Measurements from ENCODE around the gene DQX1. TPM values are rescaled to one million over a fixed set of nuclear protein-coding genes. Genes with fewer than 3 reads are reported as not detected.

DQX1 gene
- total and polyA plus RNA-seq, 4 donors, result 0.12 to 0.34 (median 0.17) TPM; not detected in 1

GRCh38 chr2:74546004-74546403 lies 20.0 kb upstream of the DQX1 start:
- DNase-seq, result no peak
- WGBS, 2 donors, result 85 to 93% methylated on average over 3 of the region's 3 CpGs
- ATAC-seq (ENCODE audit: insufficient read depth, low FRiP score), result no peak
- no peak overlapping the region for H3K4me3 ChIP-seq
- no peak overlapping the region for H3K9ac ChIP-seq (ENCODE audit: insufficient read depth in 1 of 2, low read length in 2 of 2)
- H3K27me3 ChIP-seq (ENCODE audit: control insufficient read depth in 3 of 3, insufficient read depth in 3 of 3, low read length in 2 of 3), result no peaks in the 10 kb centered on the region
- TF ChIP-seq CTCF (IDR thresholded peaks at IDR 0.05; ENCODE audit: control extremely low read depth, extremely low read depth), result no peak
- H3K4me1 ChIP-seq (ENCODE audit: control insufficient read depth in 5 of 5, insufficient read depth in 5 of 5, low read length in 5 of 5), result peaks cover 0 to 14% (median 2%) of the 10 kb centered on the region in 5 donors
- no peaks in the 10 kb centered on the region for H3K9me3 ChIP-seq (ENCODE audit: control insufficient read depth in 4 of 4, insufficient read depth in 3 of 4, low read length in 3 of 4)
- no peaks in the 10 kb centered on the region for H3K36me3 ChIP-seq (ENCODE audit: control insufficient read depth in 4 of 4, insufficient read depth in 4 of 4, low read length in 4 of 4)
- H3K27ac ChIP-seq (ENCODE audit: low read depth in 1 of 2, low read length in 1 of 2), result no peak overlapping the region

- TF ChIP-seq CTCF (IDR thresholded peaks at IDR 0.05; ENCODE audit: control extremely low read depth, extremely low read depth), result no peak
- H3K9me3 ChIP-seq (ENCODE audit: control insufficient read depth in 4 of 4, insufficient read depth in 3 of 4, low read length in 3 of 4), result no peaks in the 10 kb centered on the region
- 93 to 96% methylated on average over 3 of the region's 3 CpGs for WGBS, 2 donors
- no peak for ATAC-seq (ENCODE audit: insufficient read depth, low FRiP score)
- no peak overlapping the region for H3K4me3 ChIP-seq
- no peak overlapping the region for H3K27ac ChIP-seq (ENCODE audit: low read depth in 1 of 2, low read length in 1 of 2)
- H3K36me3 ChIP-seq (ENCODE audit: control insufficient read depth in 4 of 4, insufficient read depth in 4 of 4, low read length in 4 of 4), result no peaks in the 10 kb centered on the region
- peaks cover 0 to 12% (median 2%) of the 10 kb centered on the region in 5 donors for H3K4me1 ChIP-seq (ENCODE audit: control insufficient read depth in 5 of 5, insufficient read depth in 5 of 5, low read length in 5 of 5)
- H3K27me3 ChIP-seq (ENCODE audit: control insufficient read depth in 3 of 3, insufficient read depth in 3 of 3, low read length in 2 of 3), result no peaks in the 10 kb centered on the region
- no peak for DNase-seq
- H3K9ac ChIP-seq (ENCODE audit: insufficient read depth in 1 of 2, low read length in 2 of 2), result no peak overlapping the region
These were observed 18.6 kb upstream of the DQX1 start for GRCh38 chr2:74544634-74545033.

- DNase-seq, result no peak
- WGBS, 2 donors, result 90 to 96% methylated on average over 1 of the region's 1 CpG
These were observed 16.9 kb upstream of the DQX1 start for GRCh38 chr2:74542978-74543377.

More at GRCh38 chr2:74542978-74543377, 16.9 kb upstream of the DQX1 start:
- Histone ChIP-seq H3K4me3 (no peak overlapping the region), H3K36me3 (ENCODE audit: control insufficient read depth in 4 of 4, insufficient read depth in 4 of 4, low read length in 4 of 4) (no peaks in the 10 kb centered on the region), H3K9me3 (ENCODE audit: control insufficient read depth in 4 of 4, insufficient read depth in 3 of 4, low read length in 3 of 4) (no peaks in the 10 kb centered on the region), H3K27me3 (ENCODE audit: control insufficient read depth in 3 of 3, insufficient read depth in 3 of 3, low read length in 2 of 3) (no peaks in the 10 kb centered on the region), H3K9ac (ENCODE audit: insufficient read depth in 1 of 2, low read length in 2 of 2) (no peak overlapping the region), H3K27ac (ENCODE audit: low read depth in 1 of 2, low read length in 1 of 2) (no peak overlapping the region), H3K4me1 (ENCODE audit: control insufficient read depth in 5 of 5, insufficient read depth in 5 of 5, low read length in 5 of 5) (no peaks in the 10 kb centered on the region)
- TF ChIP-seq CTCF (IDR thresholded peaks at IDR 0.05; ENCODE audit: control extremely low read depth, extremely low read depth), result no peak
- no peak for ATAC-seq (ENCODE audit: insufficient read depth, low FRiP score)

Measured in lung (tissue), 12 donors.